Muscle of arm (tissue), 12 donors: ENCODE results near the gene CPED1. TPM values are rescaled to one million over a fixed set of nuclear protein-coding genes. Genes with fewer than 3 reads are reported as not detected.
"Not testable (repeated sequence)": the region's sequence is repeated elsewhere in the genome, so short reads cannot be mapped to it uniquely, and the experiment has no call there.

Experiments used
- DNase-seq: peaks from one replicate; pipeline ENCODE4 v3.0.0-alpha.2; 2013
- polyA plus RNA-seq, 12 donors: library from polyadenylated mRNA; unstranded; fragments of 120-200 nt; gene quantifications; one replicate each; pipeline ENCODE4 v1.2.1, GENCODE V29; 2013; ENCODE audit not compliant: insufficient read length in 12 of 12

The CPED1 gene
- polyA plus RNA-seq, 12 donors: 6.7 to 35.5 (median 14.5) TPM; not detected in 1

DNA sequence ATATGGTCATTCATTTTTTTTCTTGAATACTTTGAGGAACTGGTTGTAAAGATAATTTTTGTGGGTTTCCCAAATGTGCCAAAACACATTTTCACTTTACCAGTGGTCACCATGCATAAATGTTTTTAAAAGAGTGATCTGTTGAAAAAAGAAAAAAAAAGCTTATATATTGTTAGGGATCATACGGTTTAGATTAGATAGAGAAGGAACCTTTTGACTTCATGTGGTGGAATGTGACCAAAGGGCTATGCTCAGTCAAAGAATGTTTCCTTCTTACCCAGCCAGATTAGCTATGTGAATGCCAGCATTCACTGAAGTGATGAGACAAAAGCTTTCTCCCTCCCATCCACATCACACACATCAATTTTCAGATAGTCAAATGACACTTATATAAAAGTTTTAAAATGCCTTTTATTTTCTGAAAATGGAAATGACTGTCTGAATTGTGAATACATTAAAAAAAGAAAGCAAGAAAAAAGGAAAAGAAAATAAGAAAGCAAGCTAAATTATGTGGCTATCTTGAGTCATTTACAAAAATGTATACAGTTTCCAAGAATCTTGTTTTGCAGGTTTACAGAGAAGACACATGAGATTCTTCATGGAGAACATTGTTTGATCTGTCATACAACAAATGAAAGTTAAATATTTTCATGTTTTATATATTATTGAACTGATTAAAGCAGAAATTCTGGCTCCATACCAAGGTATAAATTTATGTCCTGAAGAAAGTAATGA is 8.6 kb upstream of the CPED1 start:
- peak; percentile 25 for DNase-seq

DNA sequence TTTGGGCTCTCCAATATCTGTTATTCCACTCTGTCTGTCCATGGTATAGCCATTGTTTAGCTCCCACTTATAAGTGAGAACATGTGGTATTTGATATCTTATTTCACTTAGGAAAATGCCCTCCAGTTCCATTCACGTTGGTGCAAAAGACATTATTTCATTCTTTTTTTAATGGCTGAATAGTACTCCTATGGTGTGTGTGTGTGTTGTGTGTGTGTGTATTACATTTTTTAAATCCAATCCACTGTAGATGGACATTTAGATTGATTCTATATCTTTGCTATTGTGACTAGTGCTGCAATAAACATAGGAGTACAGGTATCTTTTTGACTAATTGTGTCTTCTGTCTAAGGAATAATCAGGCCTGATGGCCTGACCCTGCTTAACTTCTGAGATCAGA is 7.4 kb upstream of the CPED1 start:
- no peak for DNase-seq

DNA sequence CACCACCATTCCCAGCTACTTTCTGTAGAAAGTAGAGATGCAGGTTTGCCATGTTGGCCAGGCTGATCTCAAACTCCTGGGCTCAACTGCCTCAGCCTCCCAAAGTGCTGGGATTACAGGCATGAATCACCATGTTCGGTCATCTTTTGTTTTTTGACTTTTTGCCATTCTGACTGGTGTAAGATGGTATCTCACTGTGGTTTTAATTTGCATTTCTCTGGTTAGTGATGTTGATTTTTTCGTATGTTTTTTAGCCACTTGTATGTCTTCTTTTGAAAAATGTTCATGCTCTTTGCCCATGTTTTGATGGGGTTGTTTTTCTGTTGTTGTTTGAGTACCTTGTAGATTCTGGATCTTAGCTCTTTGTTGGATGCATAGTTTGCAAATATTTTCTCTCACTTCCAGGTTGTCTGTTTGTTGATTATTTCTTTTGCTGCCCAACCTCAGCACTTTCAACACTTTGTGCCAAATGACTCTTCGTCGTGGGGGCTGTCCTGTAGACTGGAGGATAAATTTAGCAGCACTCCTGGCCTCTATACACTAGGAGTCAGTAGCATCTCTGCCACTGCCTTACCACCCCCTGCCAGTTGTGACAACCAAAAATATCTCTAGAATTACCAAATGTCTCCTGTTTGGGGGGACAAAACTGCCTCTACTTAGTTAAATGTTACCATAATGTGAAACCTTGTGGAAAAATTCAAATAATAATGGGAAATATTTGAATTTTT is 6.5 kb upstream of the CPED1 start:
- no peak for DNase-seq

DNA sequence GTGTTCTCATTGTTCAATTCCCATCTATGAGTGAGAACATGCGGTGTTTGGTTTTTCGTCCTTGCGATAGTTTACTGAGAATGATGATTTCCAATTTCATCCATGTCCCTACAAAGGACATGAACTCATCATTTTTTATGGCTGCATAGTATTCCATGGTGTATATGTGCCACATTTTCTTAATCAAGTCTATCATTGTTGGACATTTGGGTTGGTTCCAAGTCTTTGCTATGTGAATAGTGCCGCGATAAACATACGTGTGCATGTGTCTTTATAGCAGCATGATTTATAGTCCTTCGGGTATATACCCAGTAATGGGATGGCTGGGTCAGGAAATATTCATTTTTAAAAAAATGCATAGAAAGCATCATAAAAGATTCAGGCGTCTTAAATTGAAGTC is 4.9 kb upstream of the CPED1 start:
- not testable (repeated sequence) for DNase-seq

DNA sequence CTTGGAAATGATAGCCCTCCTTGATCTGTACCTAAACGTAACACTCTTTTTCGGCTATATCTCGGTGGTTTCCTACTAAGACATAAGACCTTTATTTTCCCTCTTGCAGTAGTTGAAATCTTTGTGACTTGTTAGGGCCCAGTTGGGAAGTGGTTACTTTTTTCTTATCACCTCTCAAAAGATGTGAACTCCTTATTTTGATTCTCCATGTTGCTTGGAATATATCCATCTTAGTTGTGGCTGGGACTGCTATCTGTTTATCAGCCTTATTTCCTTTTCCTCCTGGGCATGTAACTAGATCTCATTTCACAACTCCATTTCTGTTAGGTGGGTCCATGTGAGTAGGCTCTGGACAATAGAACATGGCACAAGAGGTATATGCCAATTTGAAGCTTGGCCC is 4.1 kb upstream of the CPED1 start:
- no peak for DNase-seq

DNA sequence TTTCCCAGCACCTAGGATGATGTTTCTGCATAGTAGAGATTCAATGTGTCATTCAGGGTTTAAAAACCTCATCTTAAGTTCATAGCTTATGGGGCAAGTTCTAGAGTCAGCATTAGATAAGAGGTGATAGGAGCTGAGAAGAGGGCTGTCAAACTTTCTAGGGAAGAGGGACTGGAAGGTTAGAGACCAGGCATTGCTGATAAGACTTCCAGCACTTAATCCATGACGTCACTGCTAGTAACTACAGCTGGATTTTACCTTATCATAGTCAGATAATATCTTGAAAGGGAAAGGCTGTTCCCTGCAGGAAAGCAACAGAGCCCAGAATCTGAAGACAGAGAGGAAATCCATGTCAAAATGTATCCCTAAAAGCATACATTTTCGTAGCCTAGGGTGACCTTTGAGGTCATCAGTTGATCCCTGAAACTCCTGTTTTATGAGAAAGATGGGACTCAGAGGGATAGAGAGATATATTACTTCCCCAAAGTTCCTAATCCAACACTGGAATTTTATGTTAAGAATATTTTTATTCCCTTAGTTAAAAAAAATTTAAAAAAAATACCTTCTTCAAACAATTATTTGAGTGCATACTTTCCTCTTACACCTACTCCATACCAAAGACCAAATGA is 3.3 kb upstream of the CPED1 start:
- DNase-seq: no peak

DNA sequence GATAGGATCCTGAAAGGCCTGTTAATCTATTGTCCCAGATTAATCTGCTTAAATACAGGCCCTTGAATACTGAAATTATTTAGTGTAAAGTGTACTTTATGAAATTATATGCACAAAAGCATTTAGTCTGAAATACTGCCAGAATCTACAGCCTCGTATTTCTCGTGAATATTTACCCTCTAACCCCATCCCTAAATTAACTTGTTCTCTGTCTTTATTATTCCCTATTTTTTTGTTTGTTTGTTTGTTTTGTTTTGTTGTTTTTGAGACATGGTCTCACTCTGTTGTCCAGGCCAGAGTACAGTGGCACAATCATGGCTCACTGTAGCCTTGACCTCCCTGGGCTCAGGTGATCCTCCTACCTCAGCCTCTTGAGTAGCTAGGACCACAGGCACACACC is 2.7 kb upstream of the CPED1 start:
- no peak for DNase-seq

DNA sequence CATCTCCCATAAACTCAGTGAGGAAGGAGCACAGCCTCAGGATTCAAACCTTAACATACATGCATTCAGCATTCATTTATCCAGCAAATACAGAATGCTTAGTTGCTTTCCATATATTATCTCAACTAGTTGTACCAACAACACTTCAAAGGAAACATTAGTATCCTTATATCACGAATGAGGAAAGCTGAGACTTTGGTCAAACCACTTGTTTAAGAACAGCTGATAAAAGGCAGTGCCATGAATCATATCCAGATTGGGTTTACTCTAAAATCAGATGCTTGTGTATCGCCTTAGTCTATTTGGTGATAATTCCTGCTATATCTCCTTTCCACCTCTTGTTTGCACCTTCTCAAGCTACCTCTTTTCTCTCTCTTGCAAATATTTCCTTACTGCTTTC is 1.9 kb upstream of the CPED1 start:
- no peak for DNase-seq

DNA sequence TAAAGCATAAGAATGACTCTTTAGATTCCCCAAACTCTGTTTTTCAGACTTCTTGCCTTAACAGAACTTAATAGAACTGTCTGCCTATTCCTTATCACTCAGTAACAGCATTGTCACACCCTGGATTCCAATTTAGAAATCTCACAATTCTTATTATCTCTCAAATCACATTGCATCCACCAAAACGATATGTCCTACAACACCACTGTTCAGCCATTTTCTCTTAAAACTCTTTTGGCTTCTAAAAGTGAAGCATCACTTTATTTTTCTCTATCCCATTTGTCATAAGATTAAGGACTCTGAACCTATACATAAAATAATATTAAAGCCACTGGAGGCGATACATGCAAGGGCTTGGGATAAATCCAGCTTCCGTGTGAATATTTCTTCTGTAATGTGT is 1.2 kb upstream of the CPED1 start:
- no peak for DNase-seq

DNA sequence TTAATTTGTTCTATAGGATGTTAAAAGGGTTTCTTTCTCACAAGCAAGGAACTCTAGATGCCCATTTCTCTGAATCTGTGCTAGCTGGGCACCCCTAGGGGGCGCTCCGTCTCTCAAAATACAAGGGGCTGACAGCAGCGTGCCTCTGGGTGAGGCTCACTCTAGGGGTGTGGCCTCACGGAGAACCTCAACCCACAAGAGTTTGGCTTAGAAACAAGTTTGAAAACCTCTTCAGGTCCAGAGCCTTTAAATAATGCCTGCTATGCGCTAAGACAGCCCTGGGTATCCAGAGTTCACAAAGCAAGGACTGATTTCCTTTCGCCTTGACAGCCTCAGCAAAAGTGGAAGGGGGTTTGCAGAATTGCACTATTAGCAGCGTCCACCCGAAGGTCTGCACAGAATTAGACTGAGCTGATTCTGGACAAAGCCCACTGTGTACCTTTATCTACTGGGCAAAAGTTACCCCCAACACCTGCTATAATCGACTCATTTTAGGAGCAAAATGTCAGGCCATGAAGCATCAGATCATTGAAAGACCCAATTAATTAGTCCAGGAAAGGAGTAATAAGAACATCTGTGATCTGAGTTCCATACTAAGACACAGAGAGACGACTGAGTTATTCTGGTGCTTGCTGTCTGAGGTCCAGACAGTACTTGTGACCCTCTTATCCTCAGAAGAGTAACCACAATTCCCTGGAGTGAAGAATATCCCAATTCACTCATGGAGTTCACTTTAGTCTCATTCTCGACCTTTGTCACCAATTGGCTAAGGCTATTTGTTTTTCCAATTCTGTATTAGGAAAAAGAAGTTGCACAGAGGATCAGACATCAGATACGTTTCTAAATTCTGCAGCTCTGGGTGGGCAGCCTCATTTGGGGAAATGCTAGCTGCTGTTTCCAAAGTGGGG is 574 bp upstream of the CPED1 start:
- DNase-seq: peak; percentile 94

DNA sequence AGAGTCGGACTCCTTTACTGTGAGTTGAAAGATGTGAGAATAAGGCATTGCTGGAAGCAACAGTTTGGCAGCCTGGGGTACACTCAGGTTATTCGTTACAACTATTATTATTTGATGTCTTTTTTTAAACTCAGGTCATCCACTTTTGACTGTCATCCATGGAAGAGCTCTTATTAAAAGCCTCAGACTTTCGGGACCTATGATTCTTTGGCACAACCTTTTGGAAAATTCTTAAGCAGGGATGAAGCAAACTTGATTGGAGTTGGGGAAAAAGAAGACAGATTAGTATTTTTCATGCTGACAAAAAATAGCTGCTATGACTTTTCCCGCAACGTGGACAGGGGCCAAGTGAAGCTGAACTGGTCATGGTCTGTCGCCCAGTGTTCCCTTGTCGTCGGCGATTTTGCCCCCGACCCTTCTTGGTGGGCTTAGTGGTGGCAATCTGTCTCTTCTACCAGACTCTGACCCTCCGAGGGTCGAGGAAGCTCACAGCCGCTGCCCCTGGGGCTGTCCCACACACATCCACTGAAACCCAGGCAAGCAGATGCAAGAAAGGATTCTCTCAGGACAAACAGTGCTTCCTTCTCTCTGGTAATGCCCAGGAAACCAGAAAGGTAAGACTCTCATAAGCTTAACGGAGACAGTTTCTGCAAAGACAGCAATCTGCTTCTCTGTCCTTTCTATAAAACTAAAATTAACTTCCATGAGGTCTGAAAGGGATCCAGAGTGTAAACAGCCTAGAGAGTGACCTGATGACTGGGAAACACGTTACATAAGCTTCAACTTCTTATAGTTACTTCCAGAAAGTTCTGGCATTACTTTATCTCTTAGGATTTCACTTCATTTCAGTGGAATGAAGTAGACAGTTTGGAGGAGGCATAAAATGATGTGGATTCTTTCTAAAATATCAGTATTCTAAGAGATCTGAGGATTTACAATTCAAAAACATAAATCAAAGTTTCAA is 1.0 kb downstream of the CPED1 start:
- peak; percentile 65 for DNase-seq

DNA sequence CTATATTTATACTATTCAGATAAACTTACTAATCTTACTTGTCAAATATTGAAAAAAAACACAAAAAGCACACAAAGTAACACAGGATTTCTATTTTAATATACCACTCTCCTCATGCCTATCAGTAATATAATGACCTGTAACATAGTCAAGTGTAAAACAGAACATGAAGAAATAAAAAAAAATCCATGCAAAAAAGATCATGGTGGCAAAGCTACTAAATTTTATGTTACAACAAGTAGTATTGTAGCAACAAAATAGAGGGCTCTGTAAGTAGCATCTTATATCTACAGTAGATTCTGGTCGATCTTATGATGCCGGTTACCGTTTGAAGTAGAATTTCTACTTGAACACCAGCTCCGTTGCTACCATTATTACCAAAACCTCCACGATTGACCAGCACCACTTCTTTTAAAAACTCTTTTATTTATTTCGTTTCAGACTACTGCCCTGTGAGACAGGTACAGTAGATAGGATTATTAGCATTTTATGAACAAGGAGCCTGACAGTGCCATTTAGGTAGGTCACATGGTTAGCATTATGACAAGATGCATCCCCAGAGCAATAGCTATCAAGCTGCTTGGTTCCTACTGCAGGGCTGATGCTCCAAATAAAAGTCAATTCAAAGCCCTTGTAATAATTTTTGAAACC is 2.1 kb downstream of the CPED1 start:
- peak; percentile 43 for DNase-seq

DNA sequence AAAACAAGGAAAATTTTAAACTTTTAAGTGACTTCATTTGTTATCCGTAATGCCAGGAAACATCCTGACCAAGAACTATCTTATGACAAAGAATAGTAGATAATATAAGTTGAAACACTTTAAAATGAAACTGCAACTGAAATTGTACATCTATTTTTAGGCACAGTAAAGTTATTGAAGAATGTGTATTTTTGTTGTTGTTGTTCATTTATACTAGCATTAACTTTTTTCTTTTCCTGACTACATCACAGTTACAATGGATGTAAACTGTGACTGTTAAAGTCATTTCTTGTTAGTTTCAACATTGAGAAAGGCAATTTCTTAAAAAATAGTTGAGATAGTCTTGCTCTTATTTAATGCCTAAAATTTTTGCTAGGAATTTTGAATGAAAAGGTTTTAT is 2.6 kb downstream of the CPED1 start:
- DNase-seq: no peak

DNA sequence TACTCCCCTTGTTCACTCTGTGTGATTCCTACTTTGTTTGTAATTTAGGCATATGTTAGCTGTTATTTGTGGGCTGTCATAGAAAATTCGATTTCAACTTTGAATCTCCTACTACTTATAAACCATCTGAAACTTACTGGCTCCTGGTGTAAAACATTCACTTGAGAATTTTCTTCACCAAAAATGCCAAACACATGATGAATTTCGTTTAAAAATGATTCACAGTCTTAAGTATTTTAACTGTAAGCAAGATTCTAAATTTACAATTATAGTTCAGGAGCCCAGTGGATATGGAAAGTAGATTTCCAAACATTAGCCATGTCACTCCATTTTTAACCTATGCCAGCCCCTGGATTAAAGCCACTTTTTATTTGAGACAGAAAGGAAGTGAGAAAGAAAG is 3.1 kb downstream of the CPED1 start:
- peak; percentile 63 for DNase-seq

DNA sequence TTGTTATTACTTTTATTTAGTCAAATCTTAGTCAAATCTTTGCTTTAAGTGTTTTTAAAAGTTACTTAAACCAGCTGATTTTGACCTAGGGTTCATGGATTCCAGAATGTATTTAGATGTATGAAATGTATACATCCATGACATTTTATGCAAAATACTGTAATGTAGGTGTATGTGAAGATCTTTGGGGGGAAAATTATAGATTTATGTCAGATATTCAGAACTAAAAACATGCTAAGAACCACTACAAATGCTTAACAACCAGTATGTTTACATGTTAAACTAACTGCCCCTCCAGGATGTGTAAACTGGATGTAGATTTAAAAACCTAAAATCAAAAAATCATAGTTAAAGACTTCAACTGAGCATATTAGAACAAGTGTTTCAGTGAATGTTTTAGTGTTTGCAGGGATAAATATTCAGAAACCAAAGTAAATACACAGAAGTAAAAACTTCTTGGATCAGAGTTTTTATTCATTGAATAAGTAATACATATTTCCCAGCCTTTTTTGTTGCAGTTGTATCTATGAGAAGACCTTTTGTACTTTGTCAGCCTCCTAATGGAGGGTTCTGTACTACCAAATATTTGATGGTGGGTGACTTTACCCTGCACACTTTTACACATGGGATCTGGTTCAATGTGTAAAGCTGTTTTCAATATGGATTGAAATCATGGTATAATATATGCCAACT is 3.9 kb downstream of the CPED1 start:
- DNase-seq: no peak

DNA sequence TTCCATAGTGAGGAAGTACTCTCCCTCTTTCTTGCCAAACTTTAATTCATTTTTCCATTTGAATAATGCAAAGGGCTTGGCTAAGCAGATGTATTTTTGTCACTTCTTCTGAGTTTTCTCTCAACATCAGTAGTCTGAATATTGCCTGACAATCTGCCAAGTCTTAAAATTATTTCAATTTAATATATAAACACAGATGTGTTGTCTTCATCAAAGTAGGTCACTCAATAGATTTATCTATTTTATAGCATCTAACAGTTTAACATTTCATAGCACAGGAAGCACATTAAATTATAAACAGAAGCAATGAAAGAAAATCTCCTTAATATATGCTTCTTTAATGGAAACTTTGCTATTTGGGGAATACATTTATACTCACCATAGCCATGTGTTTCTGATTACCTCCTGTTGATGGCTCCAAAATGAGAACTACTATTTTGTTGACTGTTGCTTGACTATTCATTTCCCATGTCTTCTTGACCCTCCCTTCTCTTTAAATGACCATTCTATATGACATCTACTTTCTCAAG is 4.5 kb downstream of the CPED1 start:
- peak; percentile 78 for DNase-seq

DNA sequence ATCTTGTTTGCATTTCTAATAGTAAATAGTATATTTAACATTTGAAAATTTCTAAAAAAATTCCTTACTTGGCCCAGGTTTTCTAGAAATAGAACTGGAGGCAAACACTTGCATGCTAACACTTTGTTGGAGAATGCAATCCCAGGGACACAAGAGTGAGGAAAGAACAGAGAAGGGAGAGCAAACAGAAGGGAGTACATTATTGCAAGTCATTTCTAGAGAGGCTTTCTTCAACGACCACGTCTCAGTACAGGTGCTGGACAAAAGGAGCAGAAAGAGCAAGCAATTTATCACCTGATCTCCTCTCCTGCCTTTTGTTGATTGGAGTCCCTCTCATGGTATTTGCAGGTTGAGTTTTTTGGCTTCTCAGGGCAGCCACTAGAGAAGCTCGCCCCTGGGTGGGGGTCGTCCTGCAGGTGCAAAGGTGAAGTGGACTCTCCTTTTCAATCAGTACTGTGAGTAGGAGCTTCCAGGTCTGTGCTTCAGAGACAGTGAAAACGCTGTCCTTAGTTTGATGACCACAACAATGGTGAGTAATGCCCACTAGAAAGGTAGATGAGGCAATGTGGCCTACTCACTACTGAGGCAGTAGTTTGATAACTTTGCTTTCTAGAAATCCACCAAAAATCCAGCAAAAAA is 5.2 kb downstream of the CPED1 start:
- DNase-seq: no peak

DNA sequence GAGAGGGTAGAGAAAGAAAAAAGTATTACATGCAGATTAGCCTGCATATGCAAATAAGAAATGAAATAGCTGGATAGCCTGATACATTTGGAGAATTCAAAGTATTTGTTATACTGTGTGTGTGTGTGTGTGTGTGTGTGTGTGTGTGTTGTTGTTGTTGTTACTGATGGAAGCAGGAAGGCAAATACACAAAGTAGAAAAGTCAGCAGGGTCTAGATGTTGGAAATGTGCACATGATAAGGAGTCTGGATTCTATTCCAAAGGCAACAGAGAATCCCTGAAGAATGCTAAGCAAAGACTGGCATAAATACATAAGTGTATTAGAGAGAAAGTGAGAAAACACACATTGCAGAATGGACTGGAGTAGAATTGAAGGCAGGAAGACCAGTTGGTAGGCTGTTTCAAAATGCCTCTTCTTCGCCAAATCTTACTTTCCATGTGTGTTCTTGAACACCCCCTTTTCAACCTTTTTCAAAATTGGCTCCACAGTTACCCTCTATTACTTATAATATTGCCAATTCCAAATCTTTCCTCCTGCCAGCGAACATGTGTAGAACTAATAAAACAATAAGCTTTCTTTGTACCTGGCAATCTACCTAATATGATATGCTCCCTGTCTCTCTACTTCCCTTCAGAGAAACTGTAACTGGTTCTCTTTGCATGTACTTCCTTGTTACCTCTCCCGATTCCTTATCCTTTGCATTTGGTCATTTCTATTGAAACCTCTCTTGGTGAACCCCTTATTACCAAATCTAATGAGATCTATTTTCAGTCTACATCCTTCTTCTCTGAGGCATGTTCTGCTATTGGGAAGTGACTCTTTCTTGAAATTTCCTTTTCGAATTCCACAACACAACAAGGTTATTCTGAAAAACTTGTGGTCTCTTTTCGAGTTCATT is 6.2 kb downstream of the CPED1 start:
- no peak for DNase-seq
